ENCODE data around the gene L3HYPDH.

L3HYPDH gene

GRCh38 chr14:59484639-59485175 is 499 bp upstream of the L3HYPDH start:
- Mint-ChIP-seq H3K4me3 (peak overlapping the region; percentile 94), H3K36me3 (ENCODE audit: low read depth) (peaks cover 41% of the 10 kb centered on the region), H3K27ac (peak overlapping the region; percentile 88), H3K4me1 (ENCODE audit: low read depth) (peaks cover 63% of the 10 kb centered on the region), H3K27me3 (no peaks in the 10 kb centered on the region), H3K9me3 (no peaks in the 10 kb centered on the region)

DNA sequence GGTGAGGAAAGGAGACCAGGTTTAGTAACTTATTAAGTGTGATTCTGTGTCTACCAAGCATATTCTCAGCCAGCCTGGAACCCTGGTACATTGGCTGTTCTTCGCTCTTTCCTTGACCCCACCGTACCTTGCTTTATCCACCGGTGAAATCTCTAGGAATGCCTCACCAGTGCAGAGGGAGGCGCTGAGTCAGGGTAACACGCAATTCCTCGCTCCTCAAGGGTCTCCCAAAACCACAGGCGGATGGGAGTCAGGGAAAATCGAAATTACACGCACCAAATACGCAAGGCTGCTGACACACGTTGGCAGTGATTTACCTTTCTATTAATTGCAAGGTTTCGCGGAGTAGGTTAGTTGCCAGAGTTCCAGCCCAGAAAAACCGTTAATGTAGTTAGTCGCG is 845 bp downstream of the L3HYPDH start:
- Mint-ChIP-seq H3K27me3 (no peaks in the 10 kb centered on the region), H3K36me3 (ENCODE audit: low read depth) (peaks cover 40% of the 10 kb centered on the region), H3K4me3 (peak overlapping the region; percentile 94), H3K4me1 (ENCODE audit: low read depth) (peaks cover 53% of the 10 kb centered on the region), H3K27ac (peak overlapping the region; percentile 91), H3K9me3 (no peaks in the 10 kb centered on the region)

DNA sequence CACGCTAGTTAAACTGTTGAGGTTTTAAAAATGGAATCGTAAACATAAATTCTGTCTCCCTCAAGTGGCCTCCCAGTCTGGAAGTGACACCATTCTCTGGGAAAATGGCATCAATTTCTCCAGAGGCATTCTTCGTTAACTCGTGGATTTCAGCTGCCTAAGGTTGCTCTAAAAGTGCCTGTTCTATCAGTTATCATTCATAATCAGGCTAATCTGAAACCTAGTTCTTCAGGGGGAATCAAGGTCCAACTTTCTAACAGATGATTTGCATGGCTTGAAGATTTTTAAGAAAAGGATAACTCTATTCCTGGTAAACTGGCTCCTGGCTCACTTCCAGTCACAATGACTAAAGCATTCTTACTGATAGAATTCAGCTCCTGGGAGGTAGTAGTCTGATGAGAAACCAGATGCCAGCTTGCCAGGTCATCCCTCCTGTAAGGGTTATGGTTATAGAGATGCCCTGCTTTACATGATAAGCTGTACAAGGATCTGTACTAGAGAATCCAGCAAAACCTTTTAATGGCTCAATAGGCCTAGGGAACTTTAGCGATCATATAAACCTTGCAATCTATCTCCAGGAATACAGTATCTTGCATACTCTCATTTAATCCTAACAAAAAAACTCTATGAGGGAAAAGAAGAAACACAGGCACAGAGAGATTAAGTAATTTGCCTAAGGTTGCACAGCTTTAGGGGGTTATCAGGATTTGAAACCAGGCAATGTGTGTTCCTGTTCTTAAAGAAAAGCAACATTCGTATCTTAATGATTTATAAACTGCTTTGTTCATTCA is 1.5 kb downstream of the L3HYPDH start:
- Mint-ChIP-seq H3K36me3 (ENCODE audit: low read depth) (peaks cover 35% of the 10 kb centered on the region), H3K4me3 (peak overlapping the region; percentile 94), H3K4me1 (ENCODE audit: low read depth) (peaks cover 51% of the 10 kb centered on the region)

GRCh38 chr14:59481871-59482540 is 2.2 kb downstream of the L3HYPDH start:
- Mint-ChIP-seq H3K27ac (peak overlapping the region; percentile 37), H3K36me3 (ENCODE audit: low read depth) (peaks cover 35% of the 10 kb centered on the region), H3K4me1 (ENCODE audit: low read depth) (peaks cover 55% of the 10 kb centered on the region)

More for the DNA sequence above, 1.5 kb downstream of the L3HYPDH start:
- Mint-ChIP-seq H3K27ac (peak overlapping the region; percentile 91), H3K27me3 (no peaks in the 10 kb centered on the region), H3K9me3 (no peaks in the 10 kb centered on the region)

DNA sequence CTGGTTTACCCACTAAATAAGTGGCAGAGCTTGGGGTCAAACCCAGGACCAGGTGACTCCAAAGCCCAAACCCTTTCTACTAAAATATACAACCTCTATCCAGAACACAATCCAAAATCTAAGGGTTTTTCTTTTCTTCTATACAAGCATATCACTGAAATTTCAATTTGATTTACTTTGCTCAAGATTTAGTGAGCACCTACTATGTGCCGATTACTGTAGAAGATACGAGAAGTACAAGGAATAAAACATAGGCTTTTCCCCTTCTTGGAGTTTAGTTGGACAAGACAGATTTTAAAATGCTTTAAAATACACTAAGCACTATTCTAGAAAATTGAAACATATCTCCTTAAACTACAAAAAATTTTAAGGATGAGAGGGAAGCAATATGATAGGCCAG is 2.8 kb downstream of the L3HYPDH start:
- no peaks in the 10 kb centered on the region for H3K9me3 Mint-ChIP-seq
- H3K27ac Mint-ChIP-seq = peak overlapping the region; percentile 76
- peak overlapping the region; percentile 94 for H3K4me3 Mint-ChIP-seq
- no peaks in the 10 kb centered on the region for H3K27me3 Mint-ChIP-seq
- peaks cover 41% of the 10 kb centered on the region for H3K36me3 Mint-ChIP-seq (ENCODE audit: low read depth)
- H3K4me1 Mint-ChIP-seq (ENCODE audit: low read depth) = peaks cover 57% of the 10 kb centered on the region

More at GRCh38 chr14:59481871-59482540, 2.2 kb downstream of the L3HYPDH start:
- H3K27me3 Mint-ChIP-seq = no peaks in the 10 kb centered on the region
- H3K4me3 Mint-ChIP-seq = peak overlapping the region; percentile 94
- H3K9me3 Mint-ChIP-seq = no peaks in the 10 kb centered on the region

DNA sequence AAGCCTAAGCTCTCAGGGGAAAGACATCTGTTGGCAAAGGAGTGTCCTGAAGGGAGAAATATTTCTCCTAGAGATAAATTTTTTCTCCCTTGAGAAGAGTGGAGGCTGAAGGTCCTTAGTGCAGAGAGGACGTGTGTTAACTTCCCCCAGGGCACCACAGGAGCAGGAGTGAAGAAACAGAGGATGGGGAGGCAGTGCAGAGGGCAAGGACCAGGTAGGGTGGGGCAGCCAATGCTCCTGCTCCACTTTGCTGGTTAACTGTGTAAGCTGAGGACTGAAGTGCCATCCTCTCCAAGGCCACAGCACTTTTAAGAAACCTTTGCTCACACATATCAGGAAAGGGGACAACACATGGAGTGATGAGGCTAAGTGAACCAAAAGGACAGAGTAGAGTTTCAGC is 4.0 kb downstream of the L3HYPDH start:
- H3K4me3 Mint-ChIP-seq = peak overlapping the region; percentile 64
- H3K27me3 Mint-ChIP-seq = no peaks in the 10 kb centered on the region
- H3K9me3 Mint-ChIP-seq = no peaks in the 10 kb centered on the region
- H3K27ac Mint-ChIP-seq = peak overlapping the region; percentile 85
- peaks cover 48% of the 10 kb centered on the region for H3K36me3 Mint-ChIP-seq (ENCODE audit: low read depth)
- peaks cover 46% of the 10 kb centered on the region for H3K4me1 Mint-ChIP-seq (ENCODE audit: low read depth)

GRCh38 chr14:59478540-59478939 is 5.7 kb downstream of the L3HYPDH start:
- Mint-ChIP-seq H3K4me1 (ENCODE audit: low read depth) (peaks cover 44% of the 10 kb centered on the region), H3K4me3 (no peak overlapping the region), H3K9me3 (no peaks in the 10 kb centered on the region), H3K36me3 (ENCODE audit: low read depth) (peaks cover 57% of the 10 kb centered on the region), H3K27ac (no peak overlapping the region), H3K27me3 (no peaks in the 10 kb centered on the region)

DNA sequence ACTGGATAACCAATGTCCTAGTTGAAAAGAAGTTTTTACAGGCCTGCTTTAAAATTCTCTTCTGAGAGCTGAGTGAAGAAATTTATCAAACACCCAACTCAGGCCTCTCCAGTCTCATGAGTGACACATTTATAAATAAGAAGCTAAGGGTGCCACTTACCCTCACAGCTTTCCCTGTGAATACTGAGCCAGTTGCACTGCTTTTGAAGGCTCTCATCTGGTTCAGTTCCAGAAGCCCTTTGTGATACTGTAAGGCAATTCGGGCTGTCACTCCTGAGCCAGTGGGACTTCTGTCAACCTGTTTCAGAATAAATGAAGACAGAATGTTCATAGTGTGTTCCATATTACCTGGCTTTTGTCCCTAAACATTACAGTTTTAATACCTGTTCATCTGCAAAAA is 8.5 kb downstream of the L3HYPDH start:
- H3K4me3 Mint-ChIP-seq = no peak overlapping the region
- peaks cover 53% of the 10 kb centered on the region for H3K36me3 Mint-ChIP-seq (ENCODE audit: low read depth)
- no peaks in the 10 kb centered on the region for H3K9me3 Mint-ChIP-seq
- no peaks in the 10 kb centered on the region for H3K27me3 Mint-ChIP-seq
- no peak overlapping the region for H3K27ac Mint-ChIP-seq
- peaks cover 15% of the 10 kb centered on the region for H3K4me1 Mint-ChIP-seq (ENCODE audit: low read depth)

DNA sequence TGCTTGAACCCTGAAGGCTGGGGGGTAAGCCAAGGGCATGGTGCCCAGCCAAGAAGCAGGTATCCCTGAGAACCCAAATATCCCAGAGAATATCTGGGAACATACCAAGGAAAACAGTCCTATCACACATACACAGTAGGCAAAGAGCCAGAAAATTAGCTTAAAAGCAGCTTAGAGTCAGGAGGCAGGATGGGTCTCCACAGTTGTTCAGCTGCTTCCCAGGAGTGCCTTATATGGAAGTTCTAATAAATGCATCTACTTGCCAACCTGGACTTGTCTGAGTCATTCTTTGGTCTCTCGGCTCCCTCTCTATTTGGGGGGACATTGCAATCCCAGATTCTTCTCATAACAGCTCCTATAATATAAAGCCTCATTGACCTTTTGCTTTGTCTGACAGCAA is 10.0 kb downstream of the L3HYPDH start:
- no peak overlapping the region for H3K4me3 Mint-ChIP-seq
- H3K27ac Mint-ChIP-seq = no peak overlapping the region
- H3K27me3 Mint-ChIP-seq = no peaks in the 10 kb centered on the region
- H3K4me1 Mint-ChIP-seq (ENCODE audit: low read depth) = peaks cover 6% of the 10 kb centered on the region
- H3K9me3 Mint-ChIP-seq = no peaks in the 10 kb centered on the region
- H3K36me3 Mint-ChIP-seq (ENCODE audit: low read depth) = peaks cover 42% of the 10 kb centered on the region

GRCh38 chr14:59465316-59466135 is 18.7 kb downstream of the L3HYPDH start, which contains the start of gene GPR135:
GPR135 (minus strand) TSS chr14:59465380; CDS start chr14:59465226, 154 bp downstream.
- Mint-ChIP-seq H3K27me3 (peaks cover 7% of the 10 kb centered on the region), H3K9me3 (no peaks in the 10 kb centered on the region), H3K4me3 (peak within 1 kb of the TSS; percentile 83), H3K4me1 (ENCODE audit: low read depth) (peaks cover 17% of the 10 kb centered on the region), H3K27ac (peak within 1 kb of the TSS; percentile 88), H3K36me3 (ENCODE audit: low read depth) (peaks cover 9% of the 10 kb centered on the region)

DNA sequence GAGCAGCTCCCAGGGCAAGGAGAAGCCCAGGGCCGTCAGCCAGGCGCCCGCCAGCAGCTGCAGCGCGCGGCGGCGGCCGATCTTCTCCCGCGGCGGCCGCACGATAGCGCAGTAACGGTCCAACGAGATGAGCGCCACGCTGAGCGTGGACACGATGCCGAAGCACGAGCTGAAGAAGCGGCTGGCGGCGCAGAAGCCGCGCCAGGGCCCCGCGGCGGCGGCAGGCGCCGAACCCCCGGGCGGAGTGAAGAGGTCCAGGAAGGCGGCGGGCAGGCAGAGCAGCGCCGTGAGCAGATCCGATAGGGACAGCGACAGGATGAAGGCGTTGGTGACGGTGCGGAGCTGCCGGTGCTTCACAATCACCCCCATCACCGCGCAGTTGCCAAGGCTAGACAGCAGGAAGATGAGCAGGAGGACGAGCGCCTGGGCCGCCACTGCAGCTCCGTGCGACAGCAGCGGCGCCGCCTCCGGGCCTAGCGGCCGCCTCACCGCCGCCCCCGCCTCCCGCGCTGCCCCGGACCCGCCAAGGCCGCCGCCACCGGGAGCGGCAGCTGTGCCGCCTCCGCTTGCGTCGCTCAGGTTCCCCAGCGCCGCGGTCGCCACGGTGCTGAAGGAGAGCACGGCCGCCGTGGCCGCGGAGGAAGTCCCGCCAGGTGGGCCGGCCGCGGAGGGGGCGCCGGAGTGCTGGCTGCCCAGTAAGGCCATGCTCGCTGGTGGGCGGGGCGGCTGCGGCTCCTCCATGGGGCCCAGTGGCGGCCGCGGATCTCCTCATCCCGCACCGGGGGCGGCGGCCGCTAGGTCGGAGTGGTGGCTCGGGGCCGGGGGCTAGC is 19.5 kb downstream of the L3HYPDH start:
- Mint-ChIP-seq H3K9me3 (no peaks in the 10 kb centered on the region), H3K4me3 (peak overlapping the region; percentile 83), H3K27ac (peak overlapping the region; percentile 73), H3K36me3 (ENCODE audit: low read depth) (peaks cover 13% of the 10 kb centered on the region), H3K4me1 (ENCODE audit: low read depth) (peaks cover 17% of the 10 kb centered on the region), H3K27me3 (peaks cover 7% of the 10 kb centered on the region)

GRCh38 chr14:59463787-59464485 is 20.3 kb downstream of the L3HYPDH start:
- H3K27me3 Mint-ChIP-seq = peaks cover 7% of the 10 kb centered on the region
- peak overlapping the region; percentile 88 for H3K27ac Mint-ChIP-seq
- H3K9me3 Mint-ChIP-seq = no peaks in the 10 kb centered on the region
- H3K36me3 Mint-ChIP-seq (ENCODE audit: low read depth) = peaks cover 16% of the 10 kb centered on the region
- H3K4me1 Mint-ChIP-seq (ENCODE audit: low read depth) = peaks cover 17% of the 10 kb centered on the region
- peak overlapping the region; percentile 83 for H3K4me3 Mint-ChIP-seq

GRCh38 chr14:59461891-59462290 is 22.3 kb downstream of the L3HYPDH start:
- Mint-ChIP-seq H3K27ac (no peak overlapping the region), H3K27me3 (peaks cover 7% of the 10 kb centered on the region), H3K9me3 (no peaks in the 10 kb centered on the region), H3K4me3 (no peak overlapping the region), H3K36me3 (ENCODE audit: low read depth) (peaks cover 27% of the 10 kb centered on the region), H3K4me1 (ENCODE audit: low read depth) (peaks cover 17% of the 10 kb centered on the region)
